ENCODE data around the gene MYMX. TPM values are rescaled to one million over a fixed set of nuclear protein-coding genes. Genes with fewer than 3 reads are reported as not detected.

MYMX gene
- total and polyA plus RNA-seq, 2 of the 13 experiments (the other 11 are each of a cell fraction or from before 2014, with no cell fraction given) = not detected

DNA sequence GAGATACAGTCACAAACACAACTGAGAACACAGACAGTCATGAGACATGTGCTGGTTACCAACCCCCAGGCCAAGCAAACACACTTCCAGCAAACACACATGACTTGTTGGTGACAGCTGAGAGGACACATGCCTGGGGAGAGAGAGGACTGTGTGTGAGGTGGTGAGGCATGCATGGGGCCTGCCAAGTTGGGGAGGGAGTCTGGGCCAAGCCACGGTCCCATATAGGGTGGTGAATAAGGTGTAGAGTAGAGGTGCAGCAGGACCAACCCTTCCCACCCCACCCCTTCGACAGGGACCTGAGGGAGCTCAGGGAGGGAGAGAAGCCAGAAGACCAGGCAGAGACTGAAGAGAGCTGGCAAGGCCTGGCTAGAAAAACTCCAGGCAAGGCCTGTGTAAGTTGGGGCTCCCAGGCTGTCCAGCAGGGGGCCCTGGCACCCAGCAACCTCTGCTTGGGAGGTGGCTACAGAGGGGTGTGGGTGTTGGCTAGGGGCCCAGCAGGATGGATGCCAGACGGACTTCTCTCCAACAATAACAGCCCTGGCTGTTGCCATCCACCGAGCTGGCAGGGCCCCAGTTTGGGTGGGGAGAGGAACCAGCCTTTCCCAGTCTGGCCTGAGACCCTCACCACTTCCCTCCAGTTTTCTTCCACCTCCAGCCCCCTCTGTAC, 4.7 kb downstream of the MYMX start (continued):
- no peak for TF ChIP-seq ZBTB2 (CRISPR knock-in tag; IDR thresholded peaks at IDR 0.05; ENCODE audit: low read depth)
- TF ChIP-seq MAZ (IDR thresholded peaks at IDR 0.05; ENCODE audit: borderline replicate concordance, low read depth, low read length) = peak; percentile 51; the same call in 1 of the 2 replicates
- TF ChIP-seq MAZ (CRISPR knock-in tag; IDR thresholded peaks at IDR 0.05; ENCODE audit: low read depth) = peak; percentile 68
- TF ChIP-seq ARID2 (CRISPR knock-in tag; IDR thresholded peaks at IDR 0.05; ENCODE audit: borderline replicate concordance) = no peak
- TF ChIP-seq REPIN1 (CRISPR knock-in tag; IDR thresholded peaks at IDR 0.05; ENCODE audit: borderline replicate concordance, low read depth) = no peak; the same call in 1 of the 2 replicates
- TF ChIP-seq, protein P1, sequence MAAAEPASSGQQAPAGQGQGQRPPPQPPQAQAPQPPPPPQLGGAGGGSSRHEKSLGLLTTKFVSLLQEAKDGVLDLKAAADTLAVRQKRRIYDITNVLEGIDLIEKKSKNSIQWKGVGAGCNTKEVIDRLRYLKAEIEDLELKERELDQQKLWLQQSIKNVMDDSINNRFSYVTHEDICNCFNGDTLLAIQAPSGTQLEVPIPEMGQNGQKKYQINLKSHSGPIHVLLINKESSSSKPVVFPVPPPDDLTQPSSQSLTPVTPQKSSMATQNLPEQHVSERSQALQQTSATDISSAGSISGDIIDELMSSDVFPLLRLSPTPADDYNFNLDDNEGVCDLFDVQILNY (CRISPR knock-in tag; conservative IDR thresholded peaks at IDR 0.05) = no peak
- peak; percentile 62; the same call in 1 of the 2 replicates for TF ChIP-seq THAP9 (CRISPR knock-in tag; IDR thresholded peaks at IDR 0.05; ENCODE audit: borderline replicate concordance)
- TF ChIP-seq, protein P2, sequence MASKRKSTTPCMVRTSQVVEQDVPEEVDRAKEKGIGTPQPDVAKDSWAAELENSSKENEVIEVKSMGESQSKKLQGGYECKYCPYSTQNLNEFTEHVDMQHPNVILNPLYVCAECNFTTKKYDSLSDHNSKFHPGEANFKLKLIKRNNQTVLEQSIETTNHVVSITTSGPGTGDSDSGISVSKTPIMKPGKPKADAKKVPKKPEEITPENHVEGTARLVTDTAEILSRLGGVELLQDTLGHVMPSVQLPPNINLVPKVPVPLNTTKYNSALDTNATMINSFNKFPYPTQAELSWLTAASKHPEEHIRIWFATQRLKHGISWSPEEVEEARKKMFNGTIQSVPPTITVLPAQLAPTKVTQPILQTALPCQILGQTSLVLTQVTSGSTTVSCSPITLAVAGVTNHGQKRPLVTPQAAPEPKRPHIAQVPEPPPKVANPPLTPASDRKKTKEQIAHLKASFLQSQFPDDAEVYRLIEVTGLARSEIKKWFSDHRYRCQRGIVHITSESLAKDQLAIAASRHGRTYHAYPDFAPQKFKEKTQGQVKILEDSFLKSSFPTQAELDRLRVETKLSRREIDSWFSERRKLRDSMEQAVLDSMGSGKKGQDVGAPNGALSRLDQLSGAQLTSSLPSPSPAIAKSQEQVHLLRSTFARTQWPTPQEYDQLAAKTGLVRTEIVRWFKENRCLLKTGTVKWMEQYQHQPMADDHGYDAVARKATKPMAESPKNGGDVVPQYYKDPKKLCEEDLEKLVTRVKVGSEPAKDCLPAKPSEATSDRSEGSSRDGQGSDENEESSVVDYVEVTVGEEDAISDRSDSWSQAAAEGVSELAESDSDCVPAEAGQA (IDR thresholded peaks at IDR 0.05; ENCODE audit: low read depth) = no peak
- TF ChIP-seq, protein P2 (CRISPR knock-in tag; IDR thresholded peaks at IDR 0.05; ENCODE audit: borderline replicate concordance) = no peak
- TF ChIP-seq, protein P3, sequence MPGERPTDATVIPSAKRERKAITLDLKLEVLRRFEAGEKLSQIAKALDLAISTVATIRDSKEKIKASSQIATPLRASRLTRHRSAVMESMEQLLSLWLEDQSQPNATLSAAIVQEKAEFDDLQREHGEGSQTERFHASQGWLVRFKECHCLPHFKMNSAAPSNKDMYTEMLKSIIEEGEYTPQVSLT (CRISPR knock-in tag; IDR thresholded peaks at IDR 0.05; ENCODE audit: borderline replicate concordance, low read depth) = no peak
- peak; percentile 52 for TF ChIP-seq GABPB1 (CRISPR knock-in tag; IDR thresholded peaks at IDR 0.05)
- no peak; the same call in 1 of the 2 replicates for TF ChIP-seq BRD4 (CRISPR knock-in tag; IDR thresholded peaks at IDR 0.05)
- TF ChIP-seq ZNF333 (CRISPR knock-in tag; IDR thresholded peaks at IDR 0.05; ENCODE audit: borderline replicate concordance) = no peak
- TF ChIP-seq ATF5 (CRISPR knock-in tag; IDR thresholded peaks at IDR 0.05; ENCODE audit: low read depth) = no peak
- TF ChIP-seq ZNF776 (CRISPR knock-in tag; IDR thresholded peaks at IDR 0.05) = no peak
- TF ChIP-seq CENPT (CRISPR knock-in tag; IDR thresholded peaks at IDR 0.05; ENCODE audit: low read depth) = no peak
